ENCODE data around the gene COMMD9. TPM values are rescaled to one million over a fixed set of nuclear protein-coding genes. Genes with fewer than 3 reads are reported as not detected.

Gene COMMD9
- total and polyA plus RNA-seq, 10 of the 15 experiments (the other 5 are each of a cell fraction or from before 2014, with no cell fraction given): 31.4 to 119 (median 56.2) TPM

DNA sequence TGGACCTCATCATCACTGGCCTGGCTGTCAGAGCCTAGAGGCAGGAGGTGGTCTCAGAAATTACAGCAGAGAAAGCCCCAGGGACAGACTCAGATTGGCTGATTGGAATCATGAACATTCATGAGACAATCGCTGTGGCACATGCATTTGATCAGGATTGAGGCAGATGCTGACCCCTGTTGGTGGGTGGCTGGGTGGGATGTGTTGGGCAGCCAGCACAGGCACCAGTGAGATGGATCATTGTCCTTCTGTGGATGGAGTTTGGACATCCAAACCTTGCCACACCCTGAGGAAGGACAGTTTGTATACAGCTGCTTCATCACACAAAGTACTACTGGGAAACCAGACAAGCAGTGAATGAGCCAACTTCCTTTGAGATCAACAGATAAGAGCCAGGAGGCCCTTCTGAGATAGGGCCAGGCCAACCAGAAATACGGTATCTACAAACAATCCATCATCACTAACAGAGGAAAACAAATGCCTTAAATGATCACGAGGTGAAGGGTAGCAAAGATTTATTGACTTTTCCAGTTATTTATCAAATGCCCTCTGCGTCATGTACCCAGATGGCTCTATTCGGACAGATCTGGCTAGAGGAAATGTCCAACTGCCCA is 17.3 kb downstream of the COMMD9 start:
- Histone ChIP-seq H3K27me3 (replicated peaks in 1 of 2; ENCODE audit: control insufficient read depth in 2 of 2, insufficient read depth in 2 of 2, low read length in 1 of 2) (no peaks in the 10 kb centered on the region), H2AFZ (ENCODE audit: control insufficient read depth, low read depth, low read length) (no peak overlapping the region), H3K79me2 (ENCODE audit: control insufficient read depth, insufficient read depth, low read length) (no peaks in the 10 kb centered on the region), H4K20me1 (ENCODE audit: control insufficient read depth, insufficient read depth) (no peaks in the 10 kb centered on the region), H3K9ac (ENCODE audit: control insufficient read depth, insufficient read depth, low read length) (no peak overlapping the region), H3K9me3 (replicated peaks; ENCODE audit: control insufficient read depth, insufficient read depth, low read length) (no peaks in the 10 kb centered on the region), H3K36me3 (ENCODE audit: control insufficient read depth in 2 of 2, insufficient read depth in 2 of 2, low read length in 1 of 2) (peaks cover 1 to 11% of the 10 kb centered on the region in 2 experiments; a peak in 3 of 4 replicates), H3K27ac (ENCODE audit: control insufficient read depth, insufficient read depth) (no peak overlapping the region), H3K4me2 (ENCODE audit: control insufficient read depth, insufficient read depth) (no peak overlapping the region), H3K4me3 (no peak overlapping the region), H3K4me1 (ENCODE audit: control insufficient read depth, insufficient read depth, low read length) (no peaks in the 10 kb centered on the region)
- POLR2A ChIA-PET: no interaction called here
- in situ Hi-C loops (cut with MboI) (no loop called here), intact Hi-C loops (cut with micrococcal nuclease; ENCODE audit: unreplicated experiment) (no loop called here)
- no TSS peak for BruUV-seq (replicated peaks)
- RAD21 ChIA-PET (ENCODE audit: unreplicated experiment): no interaction called here
- SMC1A ChIA-PET (ENCODE audit: uncharacterized antibody, unreplicated experiment): interaction anchor here (1.0 kb wide), 1 partner anchor 561 kb away, joined by 7 read pairs; no protein-coding TSS in a partner anchor
- no peak for FAIRE-seq
- DNase-seq (ENCODE audit: low read depth, low spot score): no peak
- CTCF ChIA-PET: interaction anchor here (0.9 to 3.5 kb wide), 3 partner anchors 12 to 221 kb away, joined by 3 to 18 read pairs (median 5); no protein-coding TSS in a partner anchor
- TF ChIP-seq JUND (IDR thresholded peaks at IDR 0.05; ENCODE audit: low read depth, low read length): no peak
- TF ChIP-seq PML (IDR thresholded peaks at IDR 0.05; ENCODE audit: low read length): no peak
- TF ChIP-seq CHD4 (IDR thresholded peaks at IDR 0.05): no peak
- no peak for TF ChIP-seq EED (IDR thresholded peaks at IDR 0.05; ENCODE audit: low read depth)
- TF ChIP-seq, protein P1, sequence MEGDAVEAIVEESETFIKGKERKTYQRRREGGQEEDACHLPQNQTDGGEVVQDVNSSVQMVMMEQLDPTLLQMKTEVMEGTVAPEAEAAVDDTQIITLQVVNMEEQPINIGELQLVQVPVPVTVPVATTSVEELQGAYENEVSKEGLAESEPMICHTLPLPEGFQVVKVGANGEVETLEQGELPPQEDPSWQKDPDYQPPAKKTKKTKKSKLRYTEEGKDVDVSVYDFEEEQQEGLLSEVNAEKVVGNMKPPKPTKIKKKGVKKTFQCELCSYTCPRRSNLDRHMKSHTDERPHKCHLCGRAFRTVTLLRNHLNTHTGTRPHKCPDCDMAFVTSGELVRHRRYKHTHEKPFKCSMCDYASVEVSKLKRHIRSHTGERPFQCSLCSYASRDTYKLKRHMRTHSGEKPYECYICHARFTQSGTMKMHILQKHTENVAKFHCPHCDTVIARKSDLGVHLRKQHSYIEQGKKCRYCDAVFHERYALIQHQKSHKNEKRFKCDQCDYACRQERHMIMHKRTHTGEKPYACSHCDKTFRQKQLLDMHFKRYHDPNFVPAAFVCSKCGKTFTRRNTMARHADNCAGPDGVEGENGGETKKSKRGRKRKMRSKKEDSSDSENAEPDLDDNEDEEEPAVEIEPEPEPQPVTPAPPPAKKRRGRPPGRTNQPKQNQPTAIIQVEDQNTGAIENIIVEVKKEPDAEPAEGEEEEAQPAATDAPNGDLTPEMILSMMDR (IDR thresholded peaks at IDR 0.05 in 2 of 3, conservative IDR thresholded peaks at IDR 0.05 in 1 of 3; ENCODE audit: control insufficient read depth in 2 of 3, extremely low read depth in 1 of 3, insufficient read depth in 1 of 3, low read depth in 3 of 3, low read length in 3 of 3): 0 out of 6 replicates have a peak, but pooled peaks of 1 of the 3 experiments have one; percentile 1
- TF ChIP-seq, protein P2, sequence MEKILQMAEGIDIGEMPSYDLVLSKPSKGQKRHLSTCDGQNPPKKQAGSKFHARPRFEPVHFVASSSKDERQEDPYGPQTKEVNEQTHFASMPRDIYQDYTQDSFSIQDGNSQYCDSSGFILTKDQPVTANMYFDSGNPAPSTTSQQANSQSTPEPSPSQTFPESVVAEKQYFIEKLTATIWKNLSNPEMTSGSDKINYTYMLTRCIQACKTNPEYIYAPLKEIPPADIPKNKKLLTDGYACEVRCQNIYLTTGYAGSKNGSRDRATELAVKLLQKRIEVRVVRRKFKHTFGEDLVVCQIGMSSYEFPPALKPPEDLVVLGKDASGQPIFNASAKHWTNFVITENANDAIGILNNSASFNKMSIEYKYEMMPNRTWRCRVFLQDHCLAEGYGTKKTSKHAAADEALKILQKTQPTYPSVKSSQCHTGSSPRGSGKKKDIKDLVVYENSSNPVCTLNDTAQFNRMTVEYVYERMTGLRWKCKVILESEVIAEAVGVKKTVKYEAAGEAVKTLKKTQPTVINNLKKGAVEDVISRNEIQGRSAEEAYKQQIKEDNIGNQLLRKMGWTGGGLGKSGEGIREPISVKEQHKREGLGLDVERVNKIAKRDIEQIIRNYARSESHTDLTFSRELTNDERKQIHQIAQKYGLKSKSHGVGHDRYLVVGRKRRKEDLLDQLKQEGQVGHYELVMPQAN (conservative IDR thresholded peaks at IDR 0.05): no peak
- no peak for TF ChIP-seq HCFC1 (IDR thresholded peaks at IDR 0.05; ENCODE audit: low read length)
- TF ChIP-seq SP1 (IDR thresholded peaks at IDR 0.05; ENCODE audit: low read depth, low read length): no peak
- no peak for ATAC-seq
- 88% methylated on average over 5 of the region's 5 CpGs for WGBS (ENCODE audit: insufficient coverage, insufficient replicate concordance, low lambda C conversion rate, missing lambda C conversion rate)
